HepG2 (cell line): ENCODE results near the gene LYRM1. TPM values are rescaled to one million over a fixed set of nuclear protein-coding genes. Genes with fewer than 3 reads are reported as not detected.

Source experiments
- CENPT ChIP-seq: sonication (generic); formaldehyde crosslinking; IDR thresholded peaks from 2 replicates; pipeline ENCODE4 v1.8.0; 2022; ENCODE audit warnings: low read depth, mild to moderate bottlenecking, moderate library complexity, missing genetic modification reagents
- DNMT3B ChIP-seq: conservative IDR thresholded peaks from 2 replicates; pipeline ENCODE4 v1.6.1; 2016; ENCODE audit warnings: missing biosample characterization, control low read depth
- EED ChIP-seq: sonication (generic); formaldehyde crosslinking; IDR thresholded peaks from 2 replicates; pipeline ENCODE4 v1.5.0; 2020; ENCODE audit warnings: mild to moderate bottlenecking, missing genetic modification reagents
- GTF3A ChIP-seq: sonication (generic); formaldehyde crosslinking; conservative IDR thresholded peaks from 2 replicates; pipeline ENCODE4 v1.4.0; 2020; ENCODE audit warnings: mild to moderate bottlenecking, missing genetic modification reagents
- HMGA1 ChIP-seq: sonication (generic); formaldehyde crosslinking; conservative IDR thresholded peaks from 2 replicates; pipeline ENCODE4 v1.4.0; 2020; ENCODE audit warnings: missing genetic modification reagents
- KDM2A ChIP-seq: sonication (generic); formaldehyde crosslinking; IDR thresholded peaks from 2 replicates; pipeline ENCODE4 v1.4.0; 2020; ENCODE audit warnings: low read depth, missing genetic modification reagents, borderline replicate concordance
- KLF13 ChIP-seq: sonication (generic); formaldehyde crosslinking; IDR thresholded peaks from 2 replicates; pipeline ENCODE4 v1.4.0; 2020; ENCODE audit warnings: mild to moderate bottlenecking, missing genetic modification reagents
- MYNN ChIP-seq: sonication (generic); formaldehyde crosslinking; IDR thresholded peaks from 2 replicates; pipeline ENCODE4 v1.4.0; 2020; ENCODE audit warnings: mild to moderate bottlenecking, low read depth, missing genetic modification reagents
- POLR2A ChIP-seq, 2 experiments: IDR thresholded peaks; 2 replicates each; pipeline ENCODE4 v1.6.1; 2011; ENCODE audit warnings: low read depth in 2 of 2, low read length in 2 of 2, mild to moderate bottlenecking in 1 of 2, moderate library complexity in 1 of 2; ENCODE audit not compliant: insufficient read depth in 1 of 2
- POLR2AphosphoS5 ChIP-seq: IDR thresholded peaks from 2 replicates; pipeline ENCODE4 v1.6.1; 2012; ENCODE audit warnings: low read depth, low read length
- RARG ChIP-seq: sonication (generic); formaldehyde crosslinking; IDR thresholded peaks from 2 replicates; pipeline ENCODE4 v1.4.0; 2020; ENCODE audit warnings: low read depth, mild to moderate bottlenecking, missing genetic modification reagents
- SAP130 ChIP-seq: IDR thresholded peaks from 2 replicates; pipeline ENCODE4 v1.6.1; 2016; ENCODE audit warnings: low read depth
- SATB2 ChIP-seq: sonication (generic); formaldehyde crosslinking; IDR thresholded peaks from 2 replicates; pipeline ENCODE4 v1.5.0; 2020; ENCODE audit warnings: missing genetic modification reagents
- SP1 ChIP-seq, 2 experiments: fragments of 450-650 bp in 1 of 2; sonication (generic) in 1 of 2; formaldehyde crosslinking in 1 of 2; IDR thresholded peaks; 2 replicates each; pipeline versions ENCODE4 v1.4.0 to v1.6.1; 2016 to 2020; ENCODE audit warnings: missing genetic modification reagents in 1 of 2
- ZFP1 ChIP-seq: IDR thresholded peaks from 2 replicates; pipeline ENCODE4 v1.6.1; 2016
- ZNF333 ChIP-seq: sonication (generic); formaldehyde crosslinking; IDR thresholded peaks from 2 replicates; pipeline ENCODE4 v1.4.0; 2020; ENCODE audit warnings: mild to moderate bottlenecking, missing genetic modification reagents, borderline replicate concordance
- ZNF354B ChIP-seq: sonication (generic); formaldehyde crosslinking; IDR thresholded peaks from 2 replicates; pipeline ENCODE4 v1.8.0; 2022; ENCODE audit warnings: mild to moderate bottlenecking, missing genetic modification reagents
- ZNF629 ChIP-seq: sonication (generic); formaldehyde crosslinking; conservative IDR thresholded peaks from 2 replicates; pipeline ENCODE4 v1.5.0; 2020; ENCODE audit warnings: missing genetic modification reagents
- ZSCAN21 ChIP-seq: sonication (generic); formaldehyde crosslinking; IDR thresholded peaks from 2 replicates; pipeline ENCODE4 v1.8.0; 2022; ENCODE audit warnings: mild to moderate bottlenecking, missing genetic modification reagents, moderate library complexity, borderline replicate concordance
- polyA plus RNA-seq, 8 experiments: library from polyadenylated mRNA; depleted of rRNA in 3 of 8; stranded (reverse) in 7 of 8; unstranded in 1 of 8; fragments of >200 nt; fragmentation: Illumina TruSeq in 4 of 8; extraction: Trizol in 4 of 8; gene quantifications; 2 replicates each; pipeline versions ENCODE4 v1.2.1 to v1.2.3, GENCODE V29; 2011 to 2016; ENCODE audit warnings: low read depth in 4 of 8, missing spikeins in 1 of 8, mixed read lengths in 1 of 8; ENCODE audit not compliant: insufficient read depth in 1 of 8
- total RNA-seq, 5 experiments: library from RNA; depleted of rRNA; stranded (reverse); fragments of >200 nt; fragmentation: Illumina TruSeq; extraction: Trizol; gene quantifications; 2 replicates each; pipeline ENCODE4 v1.2.3, GENCODE V29; 2016; ENCODE audit warnings: low read depth in 1 of 5
- TF ChIP-seq, protein P1 (sequence below): sonication (generic); formaldehyde crosslinking; IDR thresholded peaks from 2 replicates; pipeline ENCODE4 v1.4.0; 2020; ENCODE audit warnings: missing genetic modification reagents
- TF ChIP-seq, protein P2 (sequence below): sonication (generic); formaldehyde crosslinking; IDR thresholded peaks from 2 replicates; pipeline ENCODE4 v1.4.0; 2020; ENCODE audit warnings: missing genetic modification reagents
- TF ChIP-seq, protein P3 (sequence below): sonication (generic); formaldehyde crosslinking; IDR thresholded peaks from 2 replicates; pipeline ENCODE4 v1.8.0; 2022; ENCODE audit warnings: mild to moderate bottlenecking, missing genetic modification reagents
- TF ChIP-seq, protein P4 (sequence below): fragments of 450-650 bp; IDR thresholded peaks from 2 replicates; pipeline ENCODE4 v1.6.1; 2016
- TF ChIP-seq, protein P5 (sequence below): sonication (generic); formaldehyde crosslinking; IDR thresholded peaks from 2 replicates; pipeline ENCODE4 v1.5.0; 2020; ENCODE audit warnings: missing genetic modification reagents

Gene LYRM1
- total and polyA plus RNA-seq, 2 of the 13 experiments (the other 11 are each of a cell fraction or from before 2014, with no cell fraction given) = 59.2 to 82.6 TPM

DNA sequence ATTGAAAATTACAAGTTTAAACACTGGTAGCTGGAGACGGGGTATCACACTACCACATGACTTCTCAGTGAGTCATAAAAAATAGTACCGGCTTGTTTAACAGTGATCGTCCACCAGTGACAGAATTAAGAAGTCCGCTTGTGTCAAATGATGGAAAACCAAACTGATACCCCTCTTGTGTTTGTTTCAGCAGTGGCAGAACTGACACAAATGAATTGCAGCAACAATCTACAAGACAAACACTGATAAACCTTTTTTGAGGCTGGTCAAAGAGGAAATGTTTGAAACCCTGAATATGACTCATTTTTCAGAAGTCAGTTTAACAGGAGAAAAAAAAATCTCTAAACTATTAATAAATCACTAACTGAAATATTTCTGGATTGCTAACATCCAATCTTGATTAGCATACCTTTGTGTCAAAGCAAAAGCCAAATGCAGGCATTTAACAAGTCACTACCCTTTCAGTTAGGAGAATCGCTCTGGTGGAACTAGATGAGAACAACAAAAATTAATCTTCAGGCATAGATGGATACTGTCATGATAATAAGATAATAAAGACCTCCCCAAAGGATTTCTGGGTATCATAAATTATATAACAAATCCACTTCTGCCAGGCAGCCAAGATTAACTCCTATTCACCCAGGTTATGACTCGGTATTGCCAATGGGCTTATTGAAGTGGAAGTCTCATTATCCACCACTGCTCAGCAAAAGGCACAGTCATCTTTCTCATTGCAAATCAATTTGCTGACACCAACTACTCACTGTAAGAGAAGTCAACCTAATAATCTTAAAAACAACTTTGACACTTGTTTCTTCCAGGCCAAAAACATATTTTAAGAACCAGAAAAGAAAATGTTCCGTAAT is 21.2 kb upstream of the LYRM1 start (continued):
- TF ChIP-seq POLR2A (IDR thresholded peaks at IDR 0.05; ENCODE audit: insufficient read depth in 1 of 2, low read depth in 2 of 2, low read length in 2 of 2) = no peak
- TF ChIP-seq ZNF333 = no peak
- TF ChIP-seq SATB2 (CRISPR knock-in tag) = no peak
- no peak for TF ChIP-seq POLR2AphosphoS5
- TF ChIP-seq KDM2A = no peak
- TF ChIP-seq, protein P1, sequence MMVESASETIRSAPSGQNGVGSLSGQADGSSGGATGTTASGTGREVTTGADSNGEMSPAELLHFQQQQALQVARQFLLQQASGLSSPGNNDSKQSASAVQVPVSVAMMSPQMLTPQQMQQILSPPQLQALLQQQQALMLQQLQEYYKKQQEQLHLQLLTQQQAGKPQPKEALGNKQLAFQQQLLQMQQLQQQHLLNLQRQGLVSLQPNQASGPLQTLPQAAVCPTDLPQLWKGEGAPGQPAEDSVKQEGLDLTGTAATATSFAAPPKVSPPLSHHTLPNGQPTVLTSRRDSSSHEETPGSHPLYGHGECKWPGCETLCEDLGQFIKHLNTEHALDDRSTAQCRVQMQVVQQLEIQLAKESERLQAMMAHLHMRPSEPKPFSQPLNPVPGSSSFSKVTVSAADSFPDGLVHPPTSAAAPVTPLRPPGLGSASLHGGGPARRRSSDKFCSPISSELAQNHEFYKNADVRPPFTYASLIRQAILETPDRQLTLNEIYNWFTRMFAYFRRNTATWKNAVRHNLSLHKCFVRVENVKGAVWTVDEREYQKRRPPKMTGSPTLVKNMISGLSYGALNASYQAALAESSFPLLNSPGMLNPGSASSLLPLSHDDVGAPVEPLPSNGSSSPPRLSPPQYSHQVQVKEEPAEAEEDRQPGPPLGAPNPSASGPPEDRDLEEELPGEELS (CRISPR knock-in tag) = no peak
- TF ChIP-seq, protein P2, sequence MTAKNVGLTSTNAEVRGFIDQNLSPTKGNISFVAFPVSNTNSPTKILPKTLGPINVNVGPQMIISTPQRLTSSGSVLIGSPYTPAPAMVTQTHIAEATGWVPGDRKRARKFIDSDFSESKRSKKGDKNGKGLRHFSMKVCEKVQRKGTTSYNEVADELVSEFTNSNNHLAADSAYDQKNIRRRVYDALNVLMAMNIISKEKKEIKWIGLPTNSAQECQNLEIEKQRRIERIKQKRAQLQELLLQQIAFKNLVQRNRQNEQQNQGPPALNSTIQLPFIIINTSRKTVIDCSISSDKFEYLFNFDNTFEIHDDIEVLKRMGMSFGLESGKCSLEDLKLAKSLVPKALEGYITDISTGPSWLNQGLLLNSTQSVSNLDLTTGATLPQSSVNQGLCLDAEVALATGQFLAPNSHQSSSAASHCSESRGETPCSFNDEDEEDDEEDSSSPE = 0 out of 2 replicates have a peak, but pooled peaks have one; percentile 7
- no peak for TF ChIP-seq EED
- TF ChIP-seq KLF13 = no peak
- no peak for TF ChIP-seq ZNF354B (CRISPR knock-in tag)
- TF ChIP-seq MYNN (CRISPR knock-in tag) = no peak
- no peak for TF ChIP-seq GTF3A (CRISPR knock-in tag)
- TF ChIP-seq DNMT3B (CRISPR knock-in tag) = 0 out of 2 replicates have a peak, but pooled peaks have one; percentile 43
- TF ChIP-seq ZSCAN21 (CRISPR knock-in tag) = no peak
- TF ChIP-seq CENPT (CRISPR knock-in tag) = no peak
- TF ChIP-seq, protein P3, sequence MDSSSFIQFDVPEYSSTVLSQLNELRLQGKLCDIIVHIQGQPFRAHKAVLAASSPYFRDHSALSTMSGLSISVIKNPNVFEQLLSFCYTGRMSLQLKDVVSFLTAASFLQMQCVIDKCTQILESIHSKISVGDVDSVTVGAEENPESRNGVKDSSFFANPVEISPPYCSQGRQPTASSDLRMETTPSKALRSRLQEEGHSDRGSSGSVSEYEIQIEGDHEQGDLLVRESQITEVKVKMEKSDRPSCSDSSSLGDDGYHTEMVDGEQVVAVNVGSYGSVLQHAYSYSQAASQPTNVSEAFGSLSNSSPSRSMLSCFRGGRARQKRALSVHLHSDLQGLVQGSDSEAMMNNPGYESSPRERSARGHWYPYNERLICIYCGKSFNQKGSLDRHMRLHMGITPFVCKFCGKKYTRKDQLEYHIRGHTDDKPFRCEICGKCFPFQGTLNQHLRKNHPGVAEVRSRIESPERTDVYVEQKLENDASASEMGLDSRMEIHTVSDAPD (CRISPR knock-in tag) = no peak
- TF ChIP-seq, protein P4, sequence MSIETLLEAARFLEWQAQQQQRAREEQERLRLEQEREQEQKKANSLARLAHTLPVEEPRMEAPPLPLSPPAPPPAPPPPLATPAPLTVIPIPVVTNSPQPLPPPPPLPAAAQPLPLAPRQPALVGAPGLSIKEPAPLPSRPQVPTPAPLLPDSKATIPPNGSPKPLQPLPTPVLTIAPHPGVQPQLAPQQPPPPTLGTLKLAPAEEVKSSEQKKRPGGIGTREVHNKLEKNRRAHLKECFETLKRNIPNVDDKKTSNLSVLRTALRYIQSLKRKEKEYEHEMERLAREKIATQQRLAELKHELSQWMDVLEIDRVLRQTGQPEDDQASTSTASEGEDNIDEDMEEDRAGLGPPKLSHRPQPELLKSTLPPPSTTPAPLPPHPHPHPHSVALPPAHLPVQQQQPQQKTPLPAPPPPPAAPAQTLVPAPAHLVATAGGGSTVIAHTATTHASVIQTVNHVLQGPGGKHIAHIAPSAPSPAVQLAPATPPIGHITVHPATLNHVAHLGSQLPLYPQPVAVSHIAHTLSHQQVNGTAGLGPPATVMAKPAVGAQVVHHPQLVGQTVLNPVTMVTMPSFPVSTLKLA = no peak
- TF ChIP-seq RARG (CRISPR knock-in tag) = no peak
- TF ChIP-seq, protein P5, sequence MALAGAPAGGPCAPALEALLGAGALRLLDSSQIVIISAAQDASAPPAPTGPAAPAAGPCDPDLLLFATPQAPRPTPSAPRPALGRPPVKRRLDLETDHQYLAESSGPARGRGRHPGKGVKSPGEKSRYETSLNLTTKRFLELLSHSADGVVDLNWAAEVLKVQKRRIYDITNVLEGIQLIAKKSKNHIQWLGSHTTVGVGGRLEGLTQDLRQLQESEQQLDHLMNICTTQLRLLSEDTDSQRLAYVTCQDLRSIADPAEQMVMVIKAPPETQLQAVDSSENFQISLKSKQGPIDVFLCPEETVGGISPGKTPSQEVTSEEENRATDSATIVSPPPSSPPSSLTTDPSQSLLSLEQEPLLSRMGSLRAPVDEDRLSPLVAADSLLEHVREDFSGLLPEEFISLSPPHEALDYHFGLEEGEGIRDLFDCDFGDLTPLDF (CRISPR knock-in tag) = no peak
- TF ChIP-seq SAP130 (CRISPR knock-in tag) = peak; percentile 47; the same call in 1 of the 2 replicates
- no peak for TF ChIP-seq SP1 (IDR thresholded peaks at IDR 0.05)
- TF ChIP-seq SP1 (CRISPR knock-in tag; IDR thresholded peaks at IDR 0.05) = no peak
- no peak for TF ChIP-seq HMGA1 (CRISPR knock-in tag)
- TF ChIP-seq ZNF629 (CRISPR knock-in tag) = peak; percentile 60
- 0 out of 2 replicates have a peak, but pooled peaks have one; percentile 47 for TF ChIP-seq ZFP1 (CRISPR knock-in tag)
